ENCODE measurements around the gene ARMC2. TPM values are rescaled to one million over a fixed set of nuclear protein-coding genes. Genes with fewer than 3 reads are reported as not detected.

ARMC2 gene
- total and polyA plus RNA-seq, 2 of the 8 experiments (the other 6 are each of a cell fraction or from before 2014, with no cell fraction given) = 1.6 to 4.4 TPM

DNA sequence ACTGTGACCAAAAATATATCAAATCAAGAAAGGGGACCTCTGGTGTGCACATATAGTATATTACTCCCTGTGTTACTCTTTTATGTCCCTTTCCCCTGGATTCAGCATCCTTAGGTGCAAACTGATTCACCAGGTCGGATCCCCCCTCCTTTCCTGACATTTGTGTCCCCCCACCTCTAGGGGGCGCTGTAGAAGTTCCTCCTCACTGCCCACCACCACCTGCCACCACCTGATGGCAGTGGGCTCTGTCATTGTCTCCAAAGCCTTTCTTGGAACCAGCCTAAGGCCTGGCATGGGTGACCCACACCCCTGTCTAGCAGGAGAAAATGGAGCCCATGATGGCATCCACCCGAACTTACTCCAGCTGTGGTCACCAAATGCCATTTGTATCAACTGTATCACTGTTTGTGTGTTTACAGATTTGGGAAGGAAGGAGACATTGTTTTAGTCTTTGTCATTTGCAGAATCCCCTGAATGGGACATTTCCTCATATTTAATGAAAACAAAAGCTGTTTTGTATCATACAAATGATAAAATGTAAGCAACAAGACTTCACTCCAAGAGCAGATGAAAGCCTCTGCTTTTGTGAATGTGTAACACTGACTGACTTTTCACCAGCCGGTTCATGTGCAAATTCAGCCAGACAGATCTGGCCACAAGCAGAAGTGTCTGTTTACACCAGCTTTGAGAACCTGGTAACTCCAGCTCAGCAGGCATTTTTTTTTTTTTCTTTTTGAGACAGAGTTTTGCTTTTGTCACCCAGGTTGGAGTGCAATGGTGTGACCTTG lies 66.2 kb downstream of the ARMC2 start:
- Histone ChIP-seq H3K27ac (ENCODE audit: low read depth, low read length) (no peak overlapping the region), H3K4me3 (ENCODE audit: extremely low read depth in 1 of 4, insufficient read depth in 2 of 4, low read depth in 3 of 4, low read length in 4 of 4) (no peak overlapping the region), H3K9me3 (ENCODE audit: insufficient read depth in 2 of 2, low read depth in 1 of 2, low read length in 1 of 2) (no peaks in the 10 kb centered on the region), H3K56ac (replicated peaks; ENCODE audit: insufficient read length, low read depth, low read length) (no peak overlapping the region), H2BK20ac (ENCODE audit: low read length) (no peak overlapping the region), H2BK15ac (ENCODE audit: low read length) (no peak overlapping the region), H3K23ac (ENCODE audit: insufficient read length) (no peak overlapping the region), H2BK5ac (ENCODE audit: low read depth, low read length) (no peak overlapping the region), H3K4me1 (replicated peaks in 1 of 4; ENCODE audit: control insufficient read depth in 3 of 4, insufficient read depth in 4 of 4, low read length in 3 of 4) (no peaks in the 10 kb centered on the region; a peak in 1 of 7 replicates), H3K9ac (replicated peaks in 1 of 4; ENCODE audit: extremely low read depth in 1 of 4, low read depth in 3 of 4, low read length in 3 of 4) (no peak overlapping the region), H4K20me1 (replicated peaks in 1 of 2; ENCODE audit: control insufficient read depth in 1 of 2, insufficient read depth in 2 of 2, low read length in 2 of 2) (no peaks in the 10 kb centered on the region), H2AK5ac (ENCODE audit: low read depth, low read length) (no peak overlapping the region; the same call in 1 of the 2 replicates), H3K4me2 (ENCODE audit: insufficient read depth in 1 of 2, low read depth in 2 of 2, low read length in 2 of 2) (no peak overlapping the region), H3K36me3 (ENCODE audit: control insufficient read depth in 2 of 4, insufficient read depth in 4 of 4, low read length in 3 of 4) (no peaks in the 10 kb centered on the region), H3K23me2 (ENCODE audit: low read depth, low read length) (no peaks in the 10 kb centered on the region), H2BK120ac (replicated peaks; ENCODE audit: low read depth, low read length) (no peak overlapping the region), H4K8ac (ENCODE audit: extremely low read depth, insufficient read depth, low read length) (no peak overlapping the region), H2BK12ac (ENCODE audit: low read depth, low read length) (no peak overlapping the region), H4K5ac (ENCODE audit: insufficient read length, low read depth, low read length) (no peak overlapping the region), H3K79me1 (ENCODE audit: low read depth, low read length) (no peaks in the 10 kb centered on the region), H3K79me2 (ENCODE audit: control insufficient read depth in 1 of 2, insufficient read depth in 2 of 2, low read length in 2 of 2) (no peaks in the 10 kb centered on the region), H3K27me3 (replicated peaks in 1 of 4; ENCODE audit: control insufficient read depth in 3 of 4, extremely low read depth in 1 of 4, insufficient read depth in 3 of 4, low read length in 3 of 4) (no peaks in the 10 kb centered on the region; a peak in 1 of 7 replicates), H3K4ac (replicated peaks; ENCODE audit: insufficient read length, low read depth, low read length) (no peak overlapping the region), H4K91ac (replicated peaks; ENCODE audit: insufficient read length, low read length) (no peak overlapping the region), H3K14ac (ENCODE audit: insufficient read length) (no peak overlapping the region), H2AFZ (ENCODE audit: low read length) (no peak overlapping the region), H3K18ac (ENCODE audit: extremely low read depth, low read length) (no peak overlapping the region)
- WGBS, 2 experiments (ENCODE audit: extremely low coverage in 1 of 2, insufficient coverage in 1 of 2, insufficient read length in 1 of 2, insufficient replicate concordance in 2 of 2, low coverage in 1 of 2, low lambda C conversion rate in 2 of 2, missing lambda C conversion rate in 1 of 2) = 62% methylated on average over 4 of the region's 4 CpGs; no CpG with 5 or more reads in 1 of the 2 experiments
- ChIA-PET CTCF (ENCODE audit: partially characterized antibody) (interaction anchor here (0.6 to 7.4 kb wide), 33 partner anchors 9 to 373 kb away, joined by 3 to 50 read pairs (median 4); no protein-coding TSS in a partner anchor), POLR2A (ENCODE audit: partially characterized antibody) (interaction anchor here (1.3 kb wide), 1 partner anchor 9 kb away, joined by 3 read pairs; no protein-coding TSS in a partner anchor)
- FAIRE-seq (peak; percentile 90), DNase-seq (ENCODE audit: low read depth in 1 of 2, low spot score in 2 of 2) (peak in 1 of 2 experiments; percentile 88)
- TF ChIP-seq CREB1 (IDR thresholded peaks at IDR 0.05) (peak; percentile 36; the same call in 1 of the 2 replicates), YY1 (IDR thresholded peaks at IDR 0.05; ENCODE audit: low read depth, low read length) (peak; percentile 71), TEAD4 (IDR thresholded peaks at IDR 0.05; ENCODE audit: low read depth, low read length) (0 out of 2 replicates have a peak, but pooled peaks have one; percentile 38), SIRT6 (IDR thresholded peaks at IDR 0.05; ENCODE audit: low read length) (no peak), HDAC2 (IDR thresholded peaks at IDR 0.05; ENCODE audit: borderline replicate concordance in 1 of 2, low read depth in 2 of 2, low read length in 2 of 2) (peak in 1 of 2 experiments; percentile 44; a peak in 1 of 4 replicates), SUZ12 (IDR thresholded peaks at IDR 0.05; ENCODE audit: low read length) (no peak), RXRA (IDR thresholded peaks at IDR 0.05; ENCODE audit: insufficient read depth, low read depth, low read length) (0 out of 2 replicates have a peak, but pooled peaks have one; percentile 21), JUND (IDR thresholded peaks at IDR 0.05; ENCODE audit: low read length) (peak; percentile 46; the same call in 1 of the 2 replicates), KDM1A (IDR thresholded peaks at IDR 0.05; ENCODE audit: borderline replicate concordance, low read length) (peak; percentile 72; the same call in 1 of the 2 replicates), JUN (IDR thresholded peaks at IDR 0.05; ENCODE audit: low read depth, low read length) (0 out of 2 replicates have a peak, but pooled peaks have one; percentile 8)
- TF ChIP-seq, protein P1, sequence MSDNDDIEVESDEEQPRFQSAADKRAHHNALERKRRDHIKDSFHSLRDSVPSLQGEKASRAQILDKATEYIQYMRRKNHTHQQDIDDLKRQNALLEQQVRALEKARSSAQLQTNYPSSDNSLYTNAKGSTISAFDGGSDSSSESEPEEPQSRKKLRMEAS (IDR thresholded peaks at IDR 0.05) = peak; percentile 39; the same call in 1 of the 2 replicates

All from H1 (cell line).